Measurements from ENCODE around the gene CCNY.

CCNY gene

GRCh38 chr10:35464825-35465456 is 128.6 kb downstream of the CCNY start:
- TF ChIP-seq EZH2 (optimal IDR thresholded peaks at IDR 0.05; ENCODE audit: low read depth, low read length) (no peak), EZH2phosphoT487 (IDR thresholded peaks at IDR 0.05; ENCODE audit: low read length) (no peak)
- Histone ChIP-seq H3K9ac (ENCODE audit: low read length) (no peak overlapping the region), H3K79me2 (ENCODE audit: low read length) (peaks cover 61% of the 10 kb centered on the region), H3K4me1 (ENCODE audit: low read length) (peaks cover 13% of the 10 kb centered on the region), H3K9me3 (replicated peaks; ENCODE audit: insufficient read depth, low read length) (no peaks in the 10 kb centered on the region), H3K4me2 (ENCODE audit: low read depth, low read length) (no peak overlapping the region), H3F3A (ENCODE audit: insufficient read depth, low read length) (0 out of 2 replicates have a peak, but pooled peaks cover 4% of the 10 kb centered on the region), H2AFZ (ENCODE audit: low read length) (no peak overlapping the region), H4K20me1 (ENCODE audit: insufficient read depth, low read length) (no peaks in the 10 kb centered on the region; the same call in 1 of the 2 replicates), H3K27me3 (replicated peaks; ENCODE audit: insufficient read depth, low read length) (no peaks in the 10 kb centered on the region), H3K4me3 (ENCODE audit: low read length) (no peak overlapping the region), H3K9me2 (replicated peaks; ENCODE audit: insufficient read depth, low read length) (no peaks in the 10 kb centered on the region), H3K27ac (ENCODE audit: low read length) (no peak overlapping the region), H3K36me3 (replicated peaks; ENCODE audit: insufficient read depth, low read length) (no peaks in the 10 kb centered on the region)
- DNase-seq: no peak

DNA sequence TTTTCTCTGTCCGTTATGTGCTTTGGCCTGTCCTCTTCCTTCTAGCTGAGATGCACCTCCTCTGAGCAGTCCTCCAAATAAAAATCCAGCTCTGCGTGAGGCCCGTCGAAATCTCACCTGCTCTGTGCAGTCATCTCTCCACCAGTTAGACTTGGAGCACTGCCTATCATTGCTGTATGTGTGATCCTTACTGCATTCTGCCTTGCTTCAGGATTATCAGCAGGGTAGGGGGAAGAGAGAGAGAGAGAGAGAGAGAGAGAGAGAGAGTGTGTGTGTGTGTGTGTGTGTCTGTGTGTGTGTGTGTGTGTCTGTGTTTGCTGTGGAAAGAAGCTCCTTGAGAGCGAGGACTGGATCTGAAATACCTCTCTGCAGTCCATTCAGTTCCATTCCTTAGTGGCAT is 129.4 kb downstream of the CCNY start:
- H3F3A ChIP-seq (ENCODE audit: insufficient read depth, low read length): 0 out of 2 replicates have a peak, but pooled peaks cover 4% of the 10 kb centered on the region
- H3K4me2 ChIP-seq (ENCODE audit: low read depth, low read length): no peak overlapping the region
- peaks cover 62% of the 10 kb centered on the region for H3K79me2 ChIP-seq (ENCODE audit: low read length)
- no peak overlapping the region for H3K4me3 ChIP-seq (ENCODE audit: low read length)
- TF ChIP-seq EZH2phosphoT487 (IDR thresholded peaks at IDR 0.05; ENCODE audit: low read length) (no peak), EZH2 (optimal IDR thresholded peaks at IDR 0.05; ENCODE audit: low read depth, low read length) (no peak)
- TF ChIP-seq, protein P1, sequence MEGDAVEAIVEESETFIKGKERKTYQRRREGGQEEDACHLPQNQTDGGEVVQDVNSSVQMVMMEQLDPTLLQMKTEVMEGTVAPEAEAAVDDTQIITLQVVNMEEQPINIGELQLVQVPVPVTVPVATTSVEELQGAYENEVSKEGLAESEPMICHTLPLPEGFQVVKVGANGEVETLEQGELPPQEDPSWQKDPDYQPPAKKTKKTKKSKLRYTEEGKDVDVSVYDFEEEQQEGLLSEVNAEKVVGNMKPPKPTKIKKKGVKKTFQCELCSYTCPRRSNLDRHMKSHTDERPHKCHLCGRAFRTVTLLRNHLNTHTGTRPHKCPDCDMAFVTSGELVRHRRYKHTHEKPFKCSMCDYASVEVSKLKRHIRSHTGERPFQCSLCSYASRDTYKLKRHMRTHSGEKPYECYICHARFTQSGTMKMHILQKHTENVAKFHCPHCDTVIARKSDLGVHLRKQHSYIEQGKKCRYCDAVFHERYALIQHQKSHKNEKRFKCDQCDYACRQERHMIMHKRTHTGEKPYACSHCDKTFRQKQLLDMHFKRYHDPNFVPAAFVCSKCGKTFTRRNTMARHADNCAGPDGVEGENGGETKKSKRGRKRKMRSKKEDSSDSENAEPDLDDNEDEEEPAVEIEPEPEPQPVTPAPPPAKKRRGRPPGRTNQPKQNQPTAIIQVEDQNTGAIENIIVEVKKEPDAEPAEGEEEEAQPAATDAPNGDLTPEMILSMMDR (IDR thresholded peaks at IDR 0.05; ENCODE audit: low read length): no peak
- H3K9me2 ChIP-seq (replicated peaks; ENCODE audit: insufficient read depth, low read length): no peaks in the 10 kb centered on the region
- no peak for DNase-seq
- H3K27ac ChIP-seq (ENCODE audit: low read length): no peak overlapping the region
- H4K20me1 ChIP-seq (ENCODE audit: insufficient read depth, low read length): no peaks in the 10 kb centered on the region; the same call in 1 of the 2 replicates
- no peaks in the 10 kb centered on the region for H3K36me3 ChIP-seq (replicated peaks; ENCODE audit: insufficient read depth, low read length)
- no peak overlapping the region for H2AFZ ChIP-seq (ENCODE audit: low read length)
- no peaks in the 10 kb centered on the region for H3K27me3 ChIP-seq (replicated peaks; ENCODE audit: insufficient read depth, low read length)
- peaks cover 13% of the 10 kb centered on the region for H3K4me1 ChIP-seq (ENCODE audit: low read length)
- H3K9me3 ChIP-seq (replicated peaks; ENCODE audit: insufficient read depth, low read length): no peaks in the 10 kb centered on the region
- H3K9ac ChIP-seq (ENCODE audit: low read length): no peak overlapping the region

DNA sequence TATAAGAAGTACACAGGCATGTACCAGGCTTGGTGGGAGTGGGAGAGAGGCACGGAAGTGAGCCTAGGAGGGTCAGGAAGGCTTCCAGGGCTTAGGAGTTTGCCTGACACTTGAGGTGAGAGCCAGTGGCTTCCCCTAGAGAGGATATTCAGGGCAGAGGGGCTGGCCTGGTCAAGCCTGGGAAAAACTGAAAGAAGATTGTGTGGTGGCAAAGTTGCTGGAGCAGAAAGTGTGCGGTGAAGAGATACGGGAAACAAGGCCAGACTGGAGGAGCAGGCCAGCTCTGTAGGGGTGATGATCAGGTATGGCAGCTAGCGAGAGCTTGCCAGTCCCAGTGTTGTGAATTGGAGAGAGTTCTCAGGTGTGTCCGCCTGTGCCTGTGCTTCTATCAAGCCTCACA is 129.9 kb downstream of the CCNY start:
- Histone ChIP-seq H3K9ac (ENCODE audit: low read length) (no peak overlapping the region), H3K4me1 (ENCODE audit: low read length) (peaks cover 13% of the 10 kb centered on the region), H3K9me3 (replicated peaks; ENCODE audit: insufficient read depth, low read length) (no peaks in the 10 kb centered on the region), H3K36me3 (replicated peaks; ENCODE audit: insufficient read depth, low read length) (no peaks in the 10 kb centered on the region), H3K9me2 (replicated peaks; ENCODE audit: insufficient read depth, low read length) (no peaks in the 10 kb centered on the region), H3K79me2 (ENCODE audit: low read length) (peaks cover 57% of the 10 kb centered on the region), H4K20me1 (ENCODE audit: insufficient read depth, low read length) (no peaks in the 10 kb centered on the region; the same call in 1 of the 2 replicates), H3K4me3 (ENCODE audit: low read length) (no peak overlapping the region), H3K27me3 (replicated peaks; ENCODE audit: insufficient read depth, low read length) (no peaks in the 10 kb centered on the region), H3K4me2 (ENCODE audit: low read depth, low read length) (no peak overlapping the region), H3K27ac (ENCODE audit: low read length) (no peak overlapping the region), H2AFZ (ENCODE audit: low read length) (no peak overlapping the region), H3F3A (ENCODE audit: insufficient read depth, low read length) (0 out of 2 replicates have a peak, but pooled peaks cover 4% of the 10 kb centered on the region)
- TF ChIP-seq, protein P1 (IDR thresholded peaks at IDR 0.05; ENCODE audit: low read length): no peak
- TF ChIP-seq EZH2 (optimal IDR thresholded peaks at IDR 0.05; ENCODE audit: low read depth, low read length) (no peak), EZH2phosphoT487 (IDR thresholded peaks at IDR 0.05; ENCODE audit: low read length) (no peak)
- no peak for DNase-seq

GRCh38 chr10:35466661-35467060 is 130.4 kb downstream of the CCNY start:
- Histone ChIP-seq H3K4me3 (ENCODE audit: low read length) (no peak overlapping the region), H4K20me1 (ENCODE audit: insufficient read depth, low read length) (no peaks in the 10 kb centered on the region; the same call in 1 of the 2 replicates), H3K36me3 (replicated peaks; ENCODE audit: insufficient read depth, low read length) (no peaks in the 10 kb centered on the region), H3K9me3 (replicated peaks; ENCODE audit: insufficient read depth, low read length) (no peaks in the 10 kb centered on the region), H3K9me2 (replicated peaks; ENCODE audit: insufficient read depth, low read length) (no peaks in the 10 kb centered on the region), H2AFZ (ENCODE audit: low read length) (no peak overlapping the region), H3K79me2 (ENCODE audit: low read length) (peaks cover 52% of the 10 kb centered on the region), H3K4me2 (ENCODE audit: low read depth, low read length) (no peak overlapping the region), H3K27me3 (replicated peaks; ENCODE audit: insufficient read depth, low read length) (no peaks in the 10 kb centered on the region), H3K27ac (ENCODE audit: low read length) (no peak overlapping the region), H3F3A (ENCODE audit: insufficient read depth, low read length) (0 out of 2 replicates have a peak, but pooled peaks cover 4% of the 10 kb centered on the region), H3K4me1 (ENCODE audit: low read length) (peaks cover 12% of the 10 kb centered on the region), H3K9ac (ENCODE audit: low read length) (no peak overlapping the region)
- TF ChIP-seq EZH2 (optimal IDR thresholded peaks at IDR 0.05; ENCODE audit: low read depth, low read length) (no peak), EZH2phosphoT487 (IDR thresholded peaks at IDR 0.05; ENCODE audit: low read length) (no peak)
- TF ChIP-seq, protein P1 (IDR thresholded peaks at IDR 0.05; ENCODE audit: low read length): no peak
- DNase-seq: no peak

Measured in MM.1S (cell line).